OCI-LY7 (cell line): ENCODE data around the gene PA2G4. TPM values are rescaled to one million over a fixed set of nuclear protein-coding genes. Genes with fewer than 3 reads are reported as not detected.

ENCODE experiments used
- BruUV-seq: library from RNA; stranded (reverse); fragments of 400-500 nt; replicated peaks from 2 replicates; lab custom pipeline; 2021; lab: Mats Ljungman, UMichigan
- CTCF ChIA-PET: fragments of 300-600 bp; sonication (Branson Sonifier 250); formaldehyde crosslinking; loops from one replicate; lab custom pipeline; 2022; ENCODE audit warnings: antibody characterized with exemption; ENCODE audit not compliant: unreplicated experiment; lab: Charles Lee
- POLR2A ChIA-PET: fragments of 300-600 bp; sonication (Branson Sonifier 250); formaldehyde crosslinking; loops from one replicate; lab custom pipeline; 2022; ENCODE audit warnings: antibody characterized with exemption; lab: Charles Lee
- DNase-seq: peaks from one replicate; pipeline ENCODE4 v3.0.0-alpha.2; 2015; ENCODE audit warnings: low spot score
- H2AFZ ChIP-seq: fragments of 200-600 bp; sonication (generic), shearing (Covaris generic); 2 replicates; pipeline ENCODE4 v1.6.1; 2014; ENCODE audit warnings: mild to moderate bottlenecking, antibody characterized with exemption, low read length, moderate library complexity
- H3K27ac ChIP-seq: fragments of 200-600 bp; sonication (generic); 2 replicates; pipeline ENCODE4 v1.5.1; 2014; ENCODE audit warnings: mixed run types, low read depth, mild to moderate bottlenecking, moderate library complexity, low read length, inconsistent platforms; ENCODE audit not compliant: poor library complexity, severe bottlenecking
- H3K36me3 ChIP-seq: fragments of 200-600 bp; sonication (generic); 2 replicates; pipeline ENCODE4 v1.6.1; 2014; ENCODE audit warnings: mild to moderate bottlenecking, antibody characterized with exemption, low read length, moderate library complexity, mixed read lengths; ENCODE audit not compliant: insufficient read depth
- H3K4me1 ChIP-seq: fragments of 200-600 bp; sonication (generic); 2 replicates; pipeline ENCODE4 v1.5.1; 2014; ENCODE audit warnings: mild to moderate bottlenecking, low read length; ENCODE audit not compliant: insufficient read depth, poor library complexity, severe bottlenecking
- H3K4me2 ChIP-seq: fragments of 200-600 bp; sonication (generic); 2 replicates; pipeline ENCODE4 v1.6.1; 2014; ENCODE audit warnings: mild to moderate bottlenecking, low read length
- H3K4me3 ChIP-seq: fragments of 200-600 bp; sonication (generic); 2 replicates; pipeline ENCODE4 v1.5.1; 2014; ENCODE audit warnings: mild to moderate bottlenecking, low read depth, low read length; ENCODE audit not compliant: poor library complexity, severe bottlenecking
- H3K79me2 ChIP-seq: fragments of 200-600 bp; sonication (generic); 2 replicates; pipeline ENCODE4 v1.6.1; 2016; ENCODE audit warnings: low read depth, mild to moderate bottlenecking, low read length, moderate library complexity, mixed read lengths; ENCODE audit not compliant: insufficient read depth
- H3K9me2 ChIP-seq: fragments of 200-600 bp; sonication (generic); 2 replicates; pipeline ENCODE4 v1.6.1; 2016; ENCODE audit warnings: mild to moderate bottlenecking, low read length, mixed read lengths; ENCODE audit not compliant: insufficient read depth
- H3K9me3 ChIP-seq: fragments of 200-600 bp; sonication (generic); 2 replicates; pipeline ENCODE4 v1.6.1; 2014; ENCODE audit warnings: mild to moderate bottlenecking, mixed run types, low read length, mixed read lengths
- H4K20me1 ChIP-seq: fragments of 200-600 bp; sonication (generic); 2 replicates; pipeline ENCODE4 v1.6.1; 2014; ENCODE audit warnings: mild to moderate bottlenecking, antibody characterized with exemption, low read length, moderate library complexity, mixed read lengths; ENCODE audit not compliant: insufficient read depth
- EZH2phosphoT487 ChIP-seq: fragments of 200-600 bp; sonication (generic); IDR thresholded peaks from 2 replicates; pipeline ENCODE4 v1.6.1; 2018; ENCODE audit warnings: low read depth, borderline replicate concordance, mild to moderate bottlenecking, mixed run types, antibody characterized with exemption, low read length, moderate library complexity, mixed read lengths
- intact Hi-C: fragments of 100-400 bp; cut with micrococcal nuclease; formaldehyde crosslinking; loops from one replicate; pipeline ENCODE4 v1.10.0; 2022; ENCODE audit not compliant: unreplicated experiment
- total RNA-seq, 2 experiments: library from RNA; depleted of rRNA in 1 of 2; stranded (reverse); fragments of >200 nt in 1 of 2; shearing (Covaris generic) in 1 of 2; gene quantifications; 2 replicates each; pipeline ENCODE4 v1.2.3, GENCODE V29; 2014 to 2022
- TF ChIP-seq, protein P1 (sequence below): fragments of 200-600 bp; sonication (generic); conservative IDR thresholded peaks from 2 replicates; pipeline ENCODE4 v1.5.1; 2014; ENCODE audit warnings: mild to moderate bottlenecking, antibody characterized with exemption, low read length, moderate library complexity, mixed read lengths

The PA2G4 gene
- total RNA-seq, 2 experiments from 2014 or later: 289 to 358 TPM

DNA sequence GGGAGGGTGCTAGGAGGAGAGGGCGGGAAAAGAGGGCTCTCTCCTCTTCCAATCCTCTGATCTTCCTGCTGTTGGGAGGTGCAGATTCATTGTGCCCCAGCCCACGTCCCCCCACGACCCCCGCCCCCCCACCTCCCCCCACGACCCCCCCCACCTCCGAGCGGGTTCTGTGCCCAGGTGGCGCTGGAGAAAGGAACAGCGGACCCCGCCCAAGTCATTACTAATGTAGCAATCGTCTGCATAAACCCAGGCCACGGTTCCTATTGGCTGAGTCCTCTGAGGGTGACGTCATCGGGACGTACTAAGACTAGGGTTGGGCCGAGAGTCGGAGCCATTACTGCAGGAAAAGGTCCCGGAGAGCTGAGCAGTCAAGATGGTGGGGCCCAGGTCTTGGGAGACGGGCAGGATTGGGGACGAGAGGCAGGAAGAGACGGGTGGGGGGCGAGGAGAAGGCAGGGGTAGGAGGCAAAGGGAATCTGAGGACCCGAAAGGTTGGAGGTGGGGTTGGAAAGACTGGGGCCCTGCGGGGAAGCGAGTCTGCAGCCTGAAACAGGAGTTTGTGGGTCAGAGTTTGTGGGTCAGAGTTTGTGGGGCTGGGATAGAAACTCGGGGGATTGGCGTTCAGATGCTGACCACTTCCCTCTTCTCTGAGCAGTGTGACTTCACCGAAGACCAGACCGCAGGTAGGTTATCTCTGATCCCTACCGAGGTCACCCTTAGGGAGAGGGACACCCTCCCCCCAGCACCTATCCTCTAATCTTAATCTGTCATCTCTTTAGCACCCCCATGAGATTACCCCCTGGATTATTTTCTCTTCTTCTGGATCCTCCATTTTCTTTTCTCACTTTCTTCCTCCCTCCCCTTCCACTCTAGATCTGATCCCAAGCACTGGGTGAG, 53.9 kb downstream of the PA2G4 start, which contains the start of gene MYL6:
Gene MYL6 (plus strand): TSS at position 331 of the 897 bp plus-strand sequence. CDS start 43 bp downstream, at position 374.
- intact Hi-C loops: loop anchor here (1.0 to 2.0 kb wide), 2 partner anchors 31 to 32 kb away; partner anchors contain the start of gene SMARCC2
- peaks cover 30% of the 10 kb centered on the region for H3K79me2 ChIP-seq
- peaks cover 45% of the 10 kb centered on the region for H3K4me1 ChIP-seq
- no peaks in the 10 kb centered on the region for H3K9me3 ChIP-seq
- peak within 1 kb of the TSS; percentile 98 for H3K4me2 ChIP-seq
- peak within 1 kb of the TSS; percentile 98 for H3K4me3 ChIP-seq
- CTCF ChIA-PET: no interaction called here
- POLR2A ChIA-PET: interaction anchor here (0.5 to 1.7 kb wide), 6 partner anchors 17 to 163 kb away, joined by 3 to 9 read pairs (median 4); partner anchors contain the start of genes ESYT1, RNF41 and ZC3H10
- BruUV-seq: no TSS peak
- TF ChIP-seq EZH2phosphoT487: no peak
- TF ChIP-seq, protein P1, sequence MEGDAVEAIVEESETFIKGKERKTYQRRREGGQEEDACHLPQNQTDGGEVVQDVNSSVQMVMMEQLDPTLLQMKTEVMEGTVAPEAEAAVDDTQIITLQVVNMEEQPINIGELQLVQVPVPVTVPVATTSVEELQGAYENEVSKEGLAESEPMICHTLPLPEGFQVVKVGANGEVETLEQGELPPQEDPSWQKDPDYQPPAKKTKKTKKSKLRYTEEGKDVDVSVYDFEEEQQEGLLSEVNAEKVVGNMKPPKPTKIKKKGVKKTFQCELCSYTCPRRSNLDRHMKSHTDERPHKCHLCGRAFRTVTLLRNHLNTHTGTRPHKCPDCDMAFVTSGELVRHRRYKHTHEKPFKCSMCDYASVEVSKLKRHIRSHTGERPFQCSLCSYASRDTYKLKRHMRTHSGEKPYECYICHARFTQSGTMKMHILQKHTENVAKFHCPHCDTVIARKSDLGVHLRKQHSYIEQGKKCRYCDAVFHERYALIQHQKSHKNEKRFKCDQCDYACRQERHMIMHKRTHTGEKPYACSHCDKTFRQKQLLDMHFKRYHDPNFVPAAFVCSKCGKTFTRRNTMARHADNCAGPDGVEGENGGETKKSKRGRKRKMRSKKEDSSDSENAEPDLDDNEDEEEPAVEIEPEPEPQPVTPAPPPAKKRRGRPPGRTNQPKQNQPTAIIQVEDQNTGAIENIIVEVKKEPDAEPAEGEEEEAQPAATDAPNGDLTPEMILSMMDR: 0 out of 2 replicates have a peak, but pooled peaks have one; percentile 3
- peak; percentile 99 for DNase-seq
- H2AFZ ChIP-seq: peak within 1 kb of the TSS; percentile 61; the same call in 1 of the 2 replicates
- peaks cover 9% of the 10 kb centered on the region; the same call in 1 of the 2 replicates for H4K20me1 ChIP-seq
- no peaks in the 10 kb centered on the region for H3K9me2 ChIP-seq
- H3K27ac ChIP-seq: peak within 1 kb of the TSS; percentile 82
- H3K36me3 ChIP-seq: peaks cover 54% of the 10 kb centered on the region

DNA sequence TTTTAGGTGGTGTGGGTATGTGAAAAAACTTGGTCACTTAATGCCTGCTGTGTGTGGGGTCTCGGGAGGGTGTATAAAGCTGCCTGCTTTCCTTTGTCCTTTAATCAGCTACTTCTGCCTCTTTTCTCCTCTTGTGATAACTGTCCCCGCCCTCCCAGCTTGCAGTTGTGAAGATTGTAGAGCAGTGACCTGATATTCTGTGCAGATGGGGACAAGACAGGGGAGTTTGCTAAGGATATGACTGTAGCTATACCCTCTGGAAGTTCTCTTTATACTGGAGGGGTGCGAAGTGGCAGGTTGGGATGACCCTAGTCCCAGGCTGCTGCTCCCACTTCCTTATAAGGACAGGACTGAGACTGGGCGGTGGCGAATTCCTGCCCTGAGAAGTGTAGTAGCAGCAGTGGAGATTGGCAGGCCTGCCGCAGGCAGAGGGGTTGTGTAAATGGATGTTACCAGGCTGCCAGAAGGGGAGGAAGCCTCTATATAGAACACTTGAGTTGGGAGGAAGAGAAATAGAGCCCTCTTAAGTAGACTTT, 54.6 kb downstream of the PA2G4 start:
- ChIA-PET POLR2A (interaction anchor here (0.6 to 1.7 kb wide), 8 partner anchors 17 to 534 kb away, joined by 3 to 9 read pairs (median 3); partner anchors contain the start of genes ESYT1, RNF41 and ZC3H10), CTCF (no interaction called here)
- Histone ChIP-seq H3K9me2 (no peaks in the 10 kb centered on the region), H3K4me1 (peaks cover 38% of the 10 kb centered on the region), H3K4me2 (peak overlapping the region; percentile 98), H3K27ac (peak overlapping the region; percentile 68), H3K79me2 (peaks cover 30% of the 10 kb centered on the region), H4K20me1 (peaks cover 9% of the 10 kb centered on the region; the same call in 1 of the 2 replicates), H3K4me3 (peak overlapping the region; percentile 98), H2AFZ (no peak overlapping the region), H3K9me3 (no peaks in the 10 kb centered on the region), H3K36me3 (peaks cover 61% of the 10 kb centered on the region)
- intact Hi-C loops: loop anchor here (1.0 to 2.0 kb wide), 2 partner anchors 30 to 33 kb away; partner anchors contain the start of gene SMARCC2
- peak; percentile 51 for DNase-seq
- TSS peak; percentile 71 for BruUV-seq
- no peak for TF ChIP-seq EZH2phosphoT487
- TF ChIP-seq, protein P1: no peak
